GM21390 (cell line): Measurements from ENCODE around the gene TCEA2.

Experiments
- ATAC-seq: cut with Tn5 transposase; IDR thresholded peaks from one replicate; pipeline ENCODE4 v1.9.1; 2021; ENCODE audit not compliant: unreplicated experiment

The TCEA2 gene

DNA sequence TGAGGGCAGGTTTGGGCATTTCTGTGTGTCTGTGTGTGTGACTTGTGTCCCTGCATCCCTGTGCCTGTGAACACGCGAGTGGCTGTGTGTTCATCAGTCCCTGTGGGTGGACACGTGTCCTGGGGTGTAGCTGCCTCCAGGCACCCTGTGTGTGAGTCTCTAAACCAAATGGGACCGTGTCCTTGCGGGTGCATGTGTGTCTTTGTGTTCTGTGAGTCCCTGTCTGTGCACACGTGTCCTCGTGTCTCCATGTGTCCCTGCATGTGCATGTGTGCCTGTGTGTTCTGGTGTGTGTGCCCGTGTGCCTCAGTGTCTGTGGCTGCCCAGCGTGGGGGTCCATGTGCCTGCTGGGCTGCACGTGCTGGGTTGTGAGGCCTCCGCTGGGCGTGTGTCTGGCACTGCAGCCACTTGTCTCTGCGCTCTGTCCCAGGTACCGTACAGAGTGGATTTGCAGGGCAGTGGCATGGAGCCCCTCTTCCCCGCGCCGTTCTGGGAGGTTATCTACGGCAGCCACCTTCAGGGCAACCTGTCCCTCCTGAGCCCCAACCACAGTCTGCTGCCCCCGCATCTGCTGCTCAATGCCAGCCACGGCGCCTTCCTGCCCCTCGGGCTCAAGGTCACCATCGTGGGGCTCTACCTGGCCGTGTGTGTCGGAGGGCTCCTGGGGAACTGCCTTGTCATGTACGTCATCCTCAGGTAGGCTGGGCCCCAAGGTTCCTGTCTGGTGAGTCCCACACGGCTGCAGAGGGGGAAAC, 29.4 kb downstream of the TCEA2 start:
- no peak for ATAC-seq

GRCh38 chr20:64093013-64093503, 30.1 kb downstream of the TCEA2 start:
- no peak for ATAC-seq

- ATAC-seq = no peak
Observed at GRCh38 chr20:64095455-64095854, 32.5 kb downstream of the TCEA2 start.

- no peak for ATAC-seq
Observed at GRCh38 chr20:64095927-64096326, 32.9 kb downstream of the TCEA2 start.

GRCh38 chr20:64096535-64096934, 33.5 kb downstream of the TCEA2 start:
- no peak for ATAC-seq

DNA sequence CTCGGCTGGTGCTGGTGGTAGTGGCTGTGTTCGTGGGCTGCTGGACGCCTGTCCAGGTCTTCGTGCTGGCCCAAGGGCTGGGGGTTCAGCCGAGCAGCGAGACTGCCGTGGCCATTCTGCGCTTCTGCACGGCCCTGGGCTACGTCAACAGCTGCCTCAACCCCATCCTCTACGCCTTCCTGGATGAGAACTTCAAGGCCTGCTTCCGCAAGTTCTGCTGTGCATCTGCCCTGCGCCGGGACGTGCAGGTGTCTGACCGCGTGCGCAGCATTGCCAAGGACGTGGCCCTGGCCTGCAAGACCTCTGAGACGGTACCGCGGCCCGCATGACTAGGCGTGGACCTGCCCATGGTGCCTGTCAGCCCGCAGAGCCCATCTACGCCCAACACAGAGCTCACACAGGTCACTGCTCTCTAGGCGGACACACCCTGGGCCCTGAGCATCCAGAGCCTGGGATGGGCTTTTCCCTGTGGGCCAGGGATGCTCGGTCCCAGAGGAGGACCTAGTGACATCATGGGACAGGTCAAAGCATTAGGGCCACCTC, 35.5 kb downstream of the TCEA2 start:
- ATAC-seq = no peak

DNA sequence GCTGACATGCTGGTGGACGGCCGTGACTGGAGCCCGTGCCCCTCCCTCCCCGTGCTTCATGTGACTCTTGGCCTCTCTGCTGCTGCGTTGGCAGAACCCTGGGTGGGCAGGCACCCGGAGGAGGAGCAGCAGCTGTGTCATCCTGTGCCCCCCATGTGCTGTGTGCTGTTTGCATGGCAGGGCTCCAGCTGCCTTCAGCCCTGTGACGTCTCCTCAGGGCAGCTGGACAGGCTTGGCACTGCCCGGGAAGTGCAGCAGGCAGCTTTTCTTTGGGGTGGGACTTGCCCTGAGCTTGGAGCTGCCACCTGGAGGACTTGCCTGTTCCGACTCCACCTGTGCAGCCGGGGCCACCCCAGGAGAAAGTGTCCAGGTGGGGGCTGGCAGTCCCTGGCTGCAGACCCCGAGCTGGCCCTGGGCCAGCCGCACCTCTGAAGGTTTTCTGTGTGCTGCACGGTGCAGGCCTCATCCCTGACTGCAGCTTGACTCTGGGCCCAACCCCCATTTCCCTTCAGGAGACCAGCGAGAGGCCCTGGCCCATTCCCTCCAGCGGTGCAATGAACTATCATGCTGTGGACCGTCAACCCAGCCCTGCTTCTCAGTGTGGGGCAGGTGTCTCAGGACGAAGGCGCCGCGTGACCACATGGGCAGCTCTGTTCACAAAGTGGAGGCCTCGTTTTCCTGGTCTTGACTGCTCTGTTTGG, 36.2 kb downstream of the TCEA2 start:
- no peak for ATAC-seq

- no peak for ATAC-seq
Observed at GRCh38 chr20:64099880-64100565, 37.0 kb downstream of the TCEA2 start.

DNA sequence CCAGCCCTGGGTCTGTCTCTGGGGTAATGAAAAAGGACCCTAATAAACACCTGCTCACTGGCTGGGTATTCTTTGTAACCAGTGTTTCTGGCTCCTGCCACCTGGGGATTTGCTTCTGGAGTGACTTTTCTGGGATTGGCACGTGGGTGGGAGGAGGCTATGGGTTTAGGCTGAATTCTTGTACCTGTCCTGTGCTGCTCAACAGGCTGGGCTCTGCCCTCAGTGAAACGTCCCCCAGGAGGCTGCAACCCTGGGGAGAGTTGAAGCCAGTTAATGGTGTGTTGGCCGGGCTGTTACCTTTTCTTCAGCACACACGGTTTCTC, 37.5 kb downstream of the TCEA2 start:
- ATAC-seq = no peak

GRCh38 chr20:64100946-64101688, 38.1 kb downstream of the TCEA2 start:
- no peak for ATAC-seq

- ATAC-seq = no peak
Observed at GRCh38 chr20:64101731-64102621, 39.0 kb downstream of the TCEA2 start.

- no peak for ATAC-seq
Observed at GRCh38 chr20:64102647-64103354, 39.8 kb downstream of the TCEA2 start.

DNA sequence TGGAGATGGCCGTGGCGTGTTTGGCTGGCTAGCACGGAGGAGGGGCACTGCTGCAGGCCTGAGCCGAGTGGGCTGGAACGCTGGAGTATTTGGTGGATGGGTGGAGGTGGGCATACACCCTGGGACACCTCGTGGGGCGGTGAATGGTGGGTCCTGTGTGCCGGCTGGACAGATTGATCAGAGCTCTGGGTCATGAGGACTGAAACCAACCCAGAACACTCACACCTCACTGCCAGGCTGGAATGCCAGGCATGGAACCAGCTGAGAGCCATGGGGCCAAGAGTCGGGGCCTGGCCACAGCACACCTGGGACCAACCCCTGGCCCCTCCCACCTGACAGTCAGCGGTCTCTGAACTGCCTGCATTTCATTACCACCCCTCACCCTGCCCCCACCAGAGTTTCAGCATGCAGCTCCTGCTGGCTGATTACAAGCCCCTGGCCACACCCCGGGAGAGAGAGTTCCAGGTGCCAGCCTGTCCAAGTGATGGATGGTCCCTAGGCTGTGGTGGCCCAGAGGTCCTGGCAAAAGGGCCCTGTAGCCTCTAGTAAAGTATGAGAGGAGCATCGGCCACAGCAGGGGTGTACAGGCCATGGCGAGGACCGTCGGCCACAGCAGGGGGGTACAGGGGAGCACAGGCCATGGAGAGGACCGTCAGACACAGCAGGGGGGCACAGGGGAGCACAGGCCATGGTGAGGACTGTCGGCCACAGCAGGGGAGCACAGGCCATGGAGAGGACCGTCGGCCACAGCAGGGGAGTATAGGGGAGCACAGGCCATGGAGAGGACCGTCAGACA, 41.1 kb downstream of the TCEA2 start:
- no peak for ATAC-seq

- ATAC-seq = no peak
Observed at GRCh38 chr20:64104667-64105451, 41.9 kb downstream of the TCEA2 start.

GRCh38 chr20:64105846-64106434, 42.9 kb downstream of the TCEA2 start:
- no peak for ATAC-seq

DNA sequence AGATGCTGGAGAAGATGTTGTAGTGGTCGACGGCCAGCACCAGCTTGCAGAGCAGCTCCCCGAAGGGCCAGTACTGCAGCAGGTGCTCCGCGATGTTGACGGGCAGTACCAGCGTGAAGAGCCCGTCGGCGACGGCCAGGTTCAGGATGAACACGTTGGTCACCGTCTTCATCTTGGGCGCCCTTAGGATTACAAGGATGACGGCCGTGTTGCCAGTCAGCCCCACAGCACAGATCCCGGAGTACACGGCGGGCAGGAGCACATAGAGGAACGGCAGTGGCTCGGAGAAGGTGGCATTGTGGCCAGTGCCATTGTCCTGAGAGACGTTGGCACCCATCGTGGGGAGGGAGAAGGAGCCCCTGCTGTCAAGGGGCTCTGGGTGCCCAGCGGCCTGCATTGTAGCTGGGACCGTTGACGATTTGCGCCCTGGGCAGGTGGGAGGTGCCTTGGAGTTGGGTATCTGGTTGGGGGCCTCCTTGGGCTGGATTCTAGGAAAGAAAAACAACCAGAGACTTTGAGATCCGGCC, 43.5 kb downstream of the TCEA2 start:
- no peak for ATAC-seq
